Mesendoderm (in vitro differentiated cells): ENCODE measurements around the gene PEBP1.

ENCODE experiments used
- DNase-seq: peaks from one replicate; pipeline ENCODE4 v3.0.0; 2013
- H2AK5ac ChIP-seq: 2 replicates; pipeline ENCODE4 v1.6.1; 2013; ENCODE audit warnings: low read length, inconsistent platforms
- H2BK120ac ChIP-seq: 2 replicates; pipeline ENCODE4 v1.6.1; 2013; ENCODE audit warnings: low read depth, mild to moderate bottlenecking, low read length, moderate library complexity, mixed read lengths
- H2BK15ac ChIP-seq: replicated peaks from 2 replicates; pipeline ENCODE4 v1.6.1; 2013; ENCODE audit warnings: low read depth, mild to moderate bottlenecking, moderate library complexity
- H2BK5ac ChIP-seq: 2 replicates; pipeline ENCODE4 v1.6.1; 2013; ENCODE audit warnings: low read length, inconsistent platforms
- H3K18ac ChIP-seq: 2 replicates; pipeline ENCODE4 v1.6.1; 2013; ENCODE audit warnings: mild to moderate bottlenecking, low read length, mixed read lengths
- H3K23ac ChIP-seq: one replicate; pipeline ENCODE4 v1.6.1; 2013; ENCODE audit warnings: low read length
- H3K27ac ChIP-seq: 2 replicates; pipeline ENCODE4 v1.5.1; 2013; ENCODE audit warnings: low read depth, mild to moderate bottlenecking, inconsistent platforms, low read length, moderate library complexity
- H3K27me3 ChIP-seq: 2 replicates; pipeline ENCODE4 v1.6.1; 2013; ENCODE audit warnings: low read length, control low read depth, mild to moderate bottlenecking, inconsistent platforms; ENCODE audit not compliant: insufficient read depth, poor library complexity
- H3K36me3 ChIP-seq: 2 replicates; pipeline ENCODE4 v1.6.1; 2013; ENCODE audit warnings: low read length, inconsistent platforms; ENCODE audit not compliant: control insufficient read depth, insufficient read depth
- H3K4ac ChIP-seq: one replicate; pipeline ENCODE4 v1.6.1; 2013; ENCODE audit warnings: low read depth, mild to moderate bottlenecking, low read length, moderate library complexity
- H3K4me1 ChIP-seq: 2 replicates; pipeline ENCODE4 v1.6.1; 2013; ENCODE audit warnings: low read depth, low read length, inconsistent platforms; ENCODE audit not compliant: control insufficient read depth
- H3K4me2 ChIP-seq: 2 replicates; pipeline ENCODE4 v1.6.1; 2013; ENCODE audit warnings: low read length
- H3K4me3 ChIP-seq: 2 replicates; pipeline ENCODE4 v1.5.1; 2013; ENCODE audit warnings: mild to moderate bottlenecking, low read length
- H3K56ac ChIP-seq: one replicate; pipeline ENCODE4 v1.6.1; 2013; ENCODE audit warnings: low read length
- H3K79me1 ChIP-seq: 2 replicates; pipeline ENCODE4 v1.6.1; 2013; ENCODE audit warnings: low read length, inconsistent platforms
- H3K79me2 ChIP-seq: 2 replicates; pipeline ENCODE4 v1.6.1; 2013; ENCODE audit warnings: mild to moderate bottlenecking, low read length; ENCODE audit not compliant: control insufficient read depth, insufficient read depth
- H3K9ac ChIP-seq: 2 replicates; pipeline ENCODE4 v1.6.1; 2013; ENCODE audit warnings: low read length, inconsistent platforms
- H4K5ac ChIP-seq: one replicate; pipeline ENCODE4 v1.6.1; 2013; ENCODE audit warnings: low read length
- H4K8ac ChIP-seq: one replicate; pipeline ENCODE4 v1.6.1; 2013; ENCODE audit warnings: low read depth, mild to moderate bottlenecking, control low read depth, low read length, moderate library complexity
- WGBS: extraction: QIAGEN DNeasy Blood & Tissue Kit; methylation state at CpG from one replicate; pipeline ENCODE4 v1.1.7; 2013; ENCODE audit warnings: low lambda C conversion rate, missing lambda C conversion rate; ENCODE audit not compliant: insufficient coverage; ENCODE audit errors: extremely low coverage; 5-methylcytosine and 5-hydroxymethylcytosine counted together

Gene PEBP1

DNA sequence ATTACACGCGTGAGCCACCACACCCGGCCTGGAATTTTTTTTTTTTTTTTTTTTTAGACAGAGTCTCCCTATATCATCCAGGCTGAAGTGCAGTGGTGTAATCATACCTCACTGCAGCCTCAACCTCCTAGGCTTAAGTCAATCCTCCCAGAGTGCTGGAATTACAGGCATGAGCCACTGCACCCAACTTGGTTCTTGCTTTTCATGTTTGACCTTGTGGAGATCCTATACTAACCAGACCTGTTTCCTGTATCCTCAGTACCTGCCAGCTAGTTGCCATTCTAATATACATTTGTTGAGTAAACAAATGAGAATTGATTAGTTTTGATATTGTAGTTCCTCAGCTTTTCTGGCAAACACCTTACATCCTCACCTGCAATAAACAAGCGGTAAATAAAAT is 28.9 kb upstream of the PEBP1 start:
- peaks cover 4% of the 10 kb centered on the region for H3K4me1 ChIP-seq

DNA sequence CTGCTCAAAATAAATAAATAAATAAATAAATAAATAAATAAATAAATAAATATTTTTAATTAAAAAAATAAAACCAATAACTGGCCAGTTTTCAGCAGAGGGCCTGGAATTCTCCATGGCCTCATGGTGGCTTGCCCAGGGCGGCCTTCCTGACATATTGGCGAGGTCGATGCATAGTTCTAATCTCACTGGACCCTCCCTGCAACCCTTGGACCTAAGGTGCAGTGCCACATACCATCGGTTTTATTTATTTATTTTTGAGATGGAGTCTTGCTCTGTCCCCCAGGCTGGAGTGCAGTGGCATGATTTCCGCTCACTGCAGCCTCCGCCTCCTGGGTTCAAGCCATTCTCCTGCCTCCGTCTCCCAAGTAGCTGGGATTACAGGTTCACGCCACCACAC is 28.2 kb upstream of the PEBP1 start:
- H2BK5ac ChIP-seq = no peak overlapping the region
- no peak overlapping the region for H4K5ac ChIP-seq
- H3K27ac ChIP-seq = no peak overlapping the region
- no peaks in the 10 kb centered on the region for H3K36me3 ChIP-seq
- H3K27me3 ChIP-seq = no peaks in the 10 kb centered on the region
- no peaks in the 10 kb centered on the region for H3K4me1 ChIP-seq
- H2BK15ac ChIP-seq = no peak overlapping the region
- no peaks in the 10 kb centered on the region for H3K79me2 ChIP-seq
- H3K18ac ChIP-seq = no peak overlapping the region
- H3K4me3 ChIP-seq = no peak overlapping the region
- no peak overlapping the region for H2BK120ac ChIP-seq
- no peak overlapping the region for H3K4ac ChIP-seq
- no peak overlapping the region for H3K4me2 ChIP-seq
- no CpG with 5 or more reads among the region's 8 CpGs for WGBS
- no peaks in the 10 kb centered on the region for H3K79me1 ChIP-seq
- no peak overlapping the region for H2AK5ac ChIP-seq
- no peak overlapping the region for H3K9ac ChIP-seq
- no peak for DNase-seq
- H3K56ac ChIP-seq = no peak overlapping the region
- H4K8ac ChIP-seq = no peak overlapping the region
- H3K23ac ChIP-seq = no peak overlapping the region

More for the DNA sequence above, 28.9 kb upstream of the PEBP1 start:
- no peaks in the 10 kb centered on the region for H3K79me1 ChIP-seq
- no CpG with 5 or more reads among the region's 4 CpGs for WGBS
- no peaks in the 10 kb centered on the region for H3K27me3 ChIP-seq
- no peak overlapping the region for H3K27ac ChIP-seq
- H2AK5ac ChIP-seq = no peak overlapping the region
- H3K23ac ChIP-seq = no peak overlapping the region
- H3K36me3 ChIP-seq = no peaks in the 10 kb centered on the region
- no peak overlapping the region for H2BK5ac ChIP-seq
- no peak overlapping the region for H3K18ac ChIP-seq
- H3K4ac ChIP-seq = no peak overlapping the region
- H4K5ac ChIP-seq = no peak overlapping the region
- H3K4me3 ChIP-seq = no peak overlapping the region
- H3K9ac ChIP-seq = no peak overlapping the region
- no peak overlapping the region for H2BK120ac ChIP-seq
- peaks cover 5% of the 10 kb centered on the region for H3K79me2 ChIP-seq
- no peak overlapping the region for H3K56ac ChIP-seq
- no peak overlapping the region for H4K8ac ChIP-seq
- DNase-seq = no peak
- H2BK15ac ChIP-seq = no peak overlapping the region
- H3K4me2 ChIP-seq = no peak overlapping the region

DNA sequence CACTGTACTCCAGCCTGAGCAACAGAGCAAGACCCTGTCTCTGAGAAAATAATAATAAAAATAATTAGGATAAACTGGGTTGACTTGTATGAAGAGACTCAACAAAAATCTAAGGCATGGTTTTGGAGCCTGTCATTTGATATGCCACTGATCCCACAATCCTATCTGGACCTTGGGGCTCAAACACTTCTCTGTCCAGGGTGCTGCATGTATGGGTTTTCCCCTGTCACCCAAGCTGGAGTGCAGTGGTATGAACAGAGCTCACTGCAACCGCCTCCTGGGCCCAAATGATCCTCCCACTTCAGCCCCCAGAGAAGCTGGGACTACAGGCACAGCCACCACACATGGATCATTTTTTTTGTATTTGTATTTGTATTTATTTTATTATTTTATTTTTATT is 26.8 kb upstream of the PEBP1 start:
- Histone ChIP-seq H3K4me1 (no peaks in the 10 kb centered on the region), H2AK5ac (no peak overlapping the region), H3K27me3 (no peaks in the 10 kb centered on the region), H3K18ac (no peak overlapping the region), H2BK5ac (no peak overlapping the region), H4K5ac (no peak overlapping the region), H3K79me2 (no peaks in the 10 kb centered on the region), H3K9ac (no peak overlapping the region), H3K36me3 (no peaks in the 10 kb centered on the region), H3K23ac (no peak overlapping the region), H3K4me2 (no peak overlapping the region), H2BK120ac (no peak overlapping the region), H3K4me3 (no peak overlapping the region), H2BK15ac (no peak overlapping the region), H3K79me1 (no peaks in the 10 kb centered on the region), H4K8ac (no peak overlapping the region), H3K56ac (no peak overlapping the region), H3K4ac (no peak overlapping the region), H3K27ac (no peak overlapping the region)
- no peak for DNase-seq
- no CpG with 5 or more reads among the region's 1 CpG for WGBS

GRCh38 chr12:118119449-118119879 is 16.5 kb upstream of the PEBP1 start:
- H4K8ac ChIP-seq = no peak overlapping the region
- H2BK15ac ChIP-seq = no peak overlapping the region
- no peak overlapping the region for H2AK5ac ChIP-seq
- no peak overlapping the region for H3K56ac ChIP-seq
- H3K27me3 ChIP-seq = no peaks in the 10 kb centered on the region
- DNase-seq = peak; percentile 78
- no peaks in the 10 kb centered on the region for H3K79me1 ChIP-seq
- no peak overlapping the region for H3K4me2 ChIP-seq
- no peaks in the 10 kb centered on the region for H3K79me2 ChIP-seq
- no peak overlapping the region for H2BK5ac ChIP-seq
- WGBS = no CpG with 5 or more reads among the region's 10 CpGs
- H3K4me1 ChIP-seq = peaks cover 2% of the 10 kb centered on the region
- H3K27ac ChIP-seq = no peak overlapping the region
- no peak overlapping the region for H4K5ac ChIP-seq
- no peaks in the 10 kb centered on the region for H3K36me3 ChIP-seq
- H2BK120ac ChIP-seq = no peak overlapping the region
- peak overlapping the region; percentile 51 for H3K18ac ChIP-seq
- no peak overlapping the region for H3K9ac ChIP-seq
- no peak overlapping the region for H3K4me3 ChIP-seq
- H3K4ac ChIP-seq = no peak overlapping the region
- no peak overlapping the region for H3K23ac ChIP-seq

GRCh38 chr12:118120579-118121363 is 15.2 kb upstream of the PEBP1 start:
- peaks cover 2% of the 10 kb centered on the region for H3K4me1 ChIP-seq
- H3K56ac ChIP-seq = peak overlapping the region; percentile 52
- H3K4me2 ChIP-seq = no peak overlapping the region
- peak overlapping the region; percentile 45 for H3K18ac ChIP-seq
- H3K79me2 ChIP-seq = no peaks in the 10 kb centered on the region
- DNase-seq = peak; percentile 89
- H4K8ac ChIP-seq = peak overlapping the region; percentile 56
- no peaks in the 10 kb centered on the region for H3K79me1 ChIP-seq
- peak overlapping the region; percentile 57 for H3K27ac ChIP-seq
- H2BK5ac ChIP-seq = peak overlapping the region; percentile 35
- no CpG with 5 or more reads among the region's 8 CpGs for WGBS
- H3K36me3 ChIP-seq = no peaks in the 10 kb centered on the region
- H3K9ac ChIP-seq = peak overlapping the region; percentile 8
- H3K27me3 ChIP-seq = no peaks in the 10 kb centered on the region
- no peak overlapping the region for H3K23ac ChIP-seq
- no peak overlapping the region for H3K4me3 ChIP-seq
- H3K4ac ChIP-seq = no peak overlapping the region
- no peak overlapping the region for H2BK120ac ChIP-seq
- no peak overlapping the region for H2BK15ac ChIP-seq
- no peak overlapping the region for H2AK5ac ChIP-seq
- H4K5ac ChIP-seq = no peak overlapping the region

GRCh38 chr12:118122264-118122663 is 13.7 kb upstream of the PEBP1 start:
- Histone ChIP-seq H3K56ac (no peak overlapping the region), H2AK5ac (no peak overlapping the region), H4K8ac (no peak overlapping the region), H2BK15ac (no peak overlapping the region), H3K4me3 (no peak overlapping the region), H3K4me2 (no peak overlapping the region), H3K27ac (no peak overlapping the region), H3K4me1 (peaks cover 2% of the 10 kb centered on the region), H3K79me2 (no peaks in the 10 kb centered on the region), H3K18ac (no peak overlapping the region), H3K27me3 (no peaks in the 10 kb centered on the region), H2BK120ac (no peak overlapping the region), H4K5ac (no peak overlapping the region), H3K23ac (no peak overlapping the region), H3K36me3 (no peaks in the 10 kb centered on the region), H3K79me1 (no peaks in the 10 kb centered on the region), H3K4ac (no peak overlapping the region), H2BK5ac (no peak overlapping the region), H3K9ac (no peak overlapping the region)
- no CpG with 5 or more reads among the region's 6 CpGs for WGBS
- DNase-seq = no peak
